HG03045 (cell line): ENCODE data around the gene PTMA.

ENCODE experiments used
- ATAC-seq: cut with Tn5 transposase; IDR thresholded peaks from one replicate; pipeline ENCODE4 v1.9.1; 2021; ENCODE audit warnings: mild to moderate bottlenecking, moderate library complexity; ENCODE audit not compliant: unreplicated experiment

PTMA gene

GRCh38 chr2:231674587-231675338 is 33.6 kb upstream of the PTMA start:
- no peak for ATAC-seq

DNA sequence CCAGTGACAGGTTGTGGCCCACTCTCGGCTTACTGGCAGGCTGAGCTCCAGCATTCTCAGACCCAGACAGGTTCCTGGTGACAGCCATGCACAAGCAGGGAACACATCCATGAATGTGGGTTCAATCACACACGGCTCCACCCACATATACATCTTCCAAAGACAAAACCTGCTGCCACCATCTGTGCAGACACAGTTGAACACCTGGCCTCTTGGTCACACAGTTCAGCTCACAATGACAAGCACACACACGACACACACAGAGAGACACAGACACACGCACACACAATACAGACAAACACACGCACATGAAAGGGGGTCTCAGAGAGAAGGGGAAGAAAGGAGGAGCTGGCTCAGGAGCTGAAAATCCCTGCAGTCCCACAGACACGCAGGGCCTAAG is 32.1 kb upstream of the PTMA start:
- ATAC-seq: no peak

GRCh38 chr2:231677632-231678104 is 30.7 kb upstream of the PTMA start:
- ATAC-seq: no peak

GRCh38 chr2:231679908-231680284 is 28.4 kb upstream of the PTMA start:
- no peak for ATAC-seq

GRCh38 chr2:231680285-231680991 is 27.9 kb upstream of the PTMA start:
- ATAC-seq: no peak

GRCh38 chr2:231680992-231681852 is 27.1 kb upstream of the PTMA start:
- ATAC-seq: peak; percentile 75

- ATAC-seq: no peak
Observed at GRCh38 chr2:231682603-231683291, 25.6 kb upstream of the PTMA start.

GRCh38 chr2:231683292-231684235 is 24.8 kb upstream of the PTMA start:
- no peak for ATAC-seq

DNA sequence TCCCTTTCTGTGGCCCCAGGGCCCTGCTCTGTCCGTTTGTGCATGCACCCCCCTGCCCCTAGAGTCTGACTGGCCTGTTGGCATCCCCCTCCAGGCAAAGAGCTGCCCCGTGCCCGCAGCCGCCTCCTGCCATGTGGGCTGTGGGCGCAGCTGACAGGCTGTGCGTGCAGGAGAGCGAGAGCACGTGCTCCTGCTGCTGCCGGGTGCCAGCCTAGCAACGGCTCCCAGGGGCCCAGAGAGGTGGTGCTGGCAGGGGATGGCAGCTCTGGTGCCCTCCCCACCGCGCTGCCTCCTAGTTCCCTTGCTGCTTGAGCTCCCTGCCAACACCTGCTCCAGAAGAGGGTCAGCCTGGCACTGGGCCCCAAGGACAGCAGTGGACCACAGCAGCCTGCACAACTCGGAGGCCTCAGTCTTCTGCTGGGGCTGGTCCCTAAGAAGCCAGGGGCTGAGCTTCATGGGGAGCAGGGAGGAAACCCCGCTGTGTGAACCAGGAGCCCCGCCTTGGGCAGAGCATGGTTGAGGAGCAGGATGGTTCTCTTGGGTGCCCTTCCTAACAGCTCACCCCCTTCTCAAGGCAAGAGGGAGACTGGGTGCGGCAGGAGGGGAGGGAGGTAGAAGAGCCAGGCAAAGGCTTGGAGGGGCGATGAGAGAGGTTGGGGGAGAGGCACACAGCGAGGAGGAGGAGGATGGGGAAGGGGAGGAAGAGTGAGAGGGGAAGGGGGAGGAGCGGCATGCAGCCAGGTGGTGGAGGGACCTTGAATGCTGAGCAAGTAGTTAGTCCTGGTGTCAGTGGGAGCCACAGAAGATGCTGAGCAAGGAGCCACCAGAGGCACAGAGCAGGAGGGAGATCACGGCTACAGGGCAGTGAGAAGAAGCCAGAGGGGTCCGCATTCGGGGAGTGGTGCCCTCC is 23.8 kb upstream of the PTMA start:
- ATAC-seq: no peak

GRCh38 chr2:231685349-231686191 is 22.8 kb upstream of the PTMA start:
- no peak for ATAC-seq

DNA sequence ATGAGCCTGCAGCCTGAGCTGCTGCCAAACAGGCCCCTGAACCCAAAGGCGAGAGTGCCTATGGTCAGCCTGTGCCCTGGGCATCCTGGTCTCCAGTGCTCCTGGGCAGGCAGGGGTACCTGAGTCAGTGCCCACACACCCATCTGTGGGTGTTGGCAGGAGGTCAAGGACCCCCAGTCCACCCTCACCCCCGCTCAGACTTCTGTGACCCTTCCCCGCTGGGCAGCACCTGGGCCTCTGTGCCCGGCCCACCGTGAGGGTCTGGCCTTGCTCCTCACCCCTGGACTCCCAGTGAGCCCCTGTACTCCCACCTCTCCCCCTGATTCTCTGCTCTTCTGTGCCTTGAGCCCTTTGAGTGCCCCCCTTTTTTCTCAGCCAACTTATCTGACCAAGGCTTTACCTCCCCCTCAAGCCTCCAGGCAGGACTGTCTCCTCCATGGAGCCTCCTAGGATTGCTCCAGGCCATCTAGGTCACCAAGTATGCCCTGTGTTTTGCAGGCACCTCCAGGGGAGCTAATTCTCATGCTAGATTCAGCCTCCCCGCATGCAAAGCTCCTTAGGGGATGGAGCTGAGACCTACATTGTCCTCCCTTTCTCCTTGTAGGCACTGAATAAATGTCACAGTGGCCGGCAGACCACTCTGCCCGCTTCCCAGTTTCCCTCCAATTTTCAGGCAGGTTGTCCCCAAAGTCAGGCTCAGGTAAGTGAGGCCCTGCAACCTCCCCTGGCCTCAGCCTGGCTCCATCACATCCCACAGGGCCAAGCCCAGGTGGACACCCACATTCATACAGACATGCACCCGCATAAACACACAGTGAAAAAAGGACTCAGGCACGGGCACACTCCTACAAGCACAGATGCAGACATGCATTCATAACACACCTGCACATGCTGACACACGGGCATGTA is 21.9 kb upstream of the PTMA start:
- ATAC-seq: no peak

DNA sequence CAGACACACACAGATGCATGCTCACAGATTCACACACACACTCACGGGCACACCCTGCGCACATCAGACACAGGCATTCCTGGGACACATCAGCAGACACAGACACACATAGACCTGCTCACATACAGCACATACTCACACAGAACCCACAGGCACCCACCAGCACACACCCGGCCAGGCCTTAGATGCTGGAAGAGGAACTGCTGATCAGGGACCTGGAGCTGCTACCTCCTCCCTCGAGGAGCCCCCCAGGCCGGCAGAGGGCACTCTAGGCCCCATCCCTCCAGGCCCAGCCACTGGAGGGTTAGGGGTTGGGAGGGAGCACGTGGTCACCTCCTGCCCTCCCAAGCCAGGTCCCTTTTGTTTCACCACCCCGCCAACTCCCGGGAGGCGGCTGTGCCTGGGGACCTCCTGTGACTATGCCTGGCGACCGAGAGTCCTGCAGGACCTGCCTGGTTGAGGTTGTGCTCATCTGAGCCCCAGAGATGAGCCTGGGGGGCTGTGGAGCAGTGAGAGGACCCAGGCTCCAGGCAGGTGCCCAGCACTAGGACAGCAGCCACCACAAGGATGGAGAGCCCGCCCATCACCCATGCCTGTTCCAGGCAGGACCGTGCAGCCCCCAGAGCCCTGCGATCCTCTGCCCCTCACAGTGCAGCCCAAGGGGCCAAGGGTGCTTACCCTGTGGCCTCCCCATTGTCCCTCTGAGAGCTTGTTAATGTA is 21.0 kb upstream of the PTMA start:
- peak; percentile 49 for ATAC-seq

DNA sequence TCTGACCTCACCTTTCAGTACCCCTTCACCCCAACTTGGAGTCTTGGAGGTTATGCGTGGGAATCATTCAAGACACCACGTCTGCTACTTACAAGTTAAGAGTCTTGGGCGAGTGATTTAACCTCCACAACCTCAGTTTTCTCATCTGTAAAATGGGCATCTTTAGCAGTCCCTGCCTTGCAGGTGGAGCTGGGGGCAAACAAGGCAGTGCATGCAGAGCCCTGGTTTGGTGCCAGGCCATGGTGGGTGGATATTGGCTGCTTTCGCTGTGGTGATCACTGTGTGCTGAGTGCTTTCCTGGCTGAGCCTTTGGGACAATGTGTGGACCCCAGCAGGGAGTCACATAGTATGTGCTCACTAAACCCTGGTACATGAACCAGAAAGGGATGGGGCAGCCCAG is 20.4 kb upstream of the PTMA start:
- no peak for ATAC-seq

DNA sequence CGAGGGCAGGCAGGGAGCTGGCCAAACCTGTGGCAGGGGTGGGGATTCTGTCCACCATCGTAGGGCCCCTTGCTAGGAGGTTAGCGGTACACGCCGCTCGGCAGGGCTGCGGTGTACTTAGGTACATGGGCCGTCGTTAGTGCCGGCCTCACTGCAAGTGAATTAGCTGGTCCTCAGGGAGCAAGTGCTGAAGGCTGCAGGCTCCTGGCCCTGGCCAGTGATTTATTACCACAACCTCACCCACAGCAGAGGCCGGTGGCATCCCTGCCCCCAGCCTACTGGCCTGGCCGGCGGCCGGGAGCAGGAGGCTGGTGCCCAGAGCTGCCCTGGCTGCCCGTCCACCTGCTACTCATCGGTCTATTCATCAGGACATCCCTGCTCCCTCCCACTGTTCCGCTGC is 19.6 kb upstream of the PTMA start:
- ATAC-seq: no peak

- ATAC-seq: no peak
Observed at GRCh38 chr2:231689124-231689893, 19.0 kb upstream of the PTMA start.
